ENCODE results near the gene GFY.

GRCh38 chr19:49470615-49470978 lies 45.4 kb downstream of the GFY start:
- TF ChIP-seq, protein P1, sequence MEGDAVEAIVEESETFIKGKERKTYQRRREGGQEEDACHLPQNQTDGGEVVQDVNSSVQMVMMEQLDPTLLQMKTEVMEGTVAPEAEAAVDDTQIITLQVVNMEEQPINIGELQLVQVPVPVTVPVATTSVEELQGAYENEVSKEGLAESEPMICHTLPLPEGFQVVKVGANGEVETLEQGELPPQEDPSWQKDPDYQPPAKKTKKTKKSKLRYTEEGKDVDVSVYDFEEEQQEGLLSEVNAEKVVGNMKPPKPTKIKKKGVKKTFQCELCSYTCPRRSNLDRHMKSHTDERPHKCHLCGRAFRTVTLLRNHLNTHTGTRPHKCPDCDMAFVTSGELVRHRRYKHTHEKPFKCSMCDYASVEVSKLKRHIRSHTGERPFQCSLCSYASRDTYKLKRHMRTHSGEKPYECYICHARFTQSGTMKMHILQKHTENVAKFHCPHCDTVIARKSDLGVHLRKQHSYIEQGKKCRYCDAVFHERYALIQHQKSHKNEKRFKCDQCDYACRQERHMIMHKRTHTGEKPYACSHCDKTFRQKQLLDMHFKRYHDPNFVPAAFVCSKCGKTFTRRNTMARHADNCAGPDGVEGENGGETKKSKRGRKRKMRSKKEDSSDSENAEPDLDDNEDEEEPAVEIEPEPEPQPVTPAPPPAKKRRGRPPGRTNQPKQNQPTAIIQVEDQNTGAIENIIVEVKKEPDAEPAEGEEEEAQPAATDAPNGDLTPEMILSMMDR (IDR thresholded peaks at IDR 0.05 in 8 of 11, conservative IDR thresholded peaks at IDR 0.05 in 3 of 11): no peak
- TF ChIP-seq POLR2A (IDR thresholded peaks at IDR 0.05): no peak
